ENCODE data around the gene SLC25A10.

SLC25A10 gene

GRCh38 chr17:81717049-81717765 lies 5.1 kb downstream of the SLC25A10 start:
- no peak overlapping the region for H3K4me3 ChIP-seq (ENCODE audit: low read length)
- no peak for TF ChIP-seq ZNF274 (IDR thresholded peaks at IDR 0.05; ENCODE audit: low read depth, low read length)

GRCh38 chr17:81717766-81718089 lies 5.6 kb downstream of the SLC25A10 start:
- no peak for TF ChIP-seq ZNF274 (IDR thresholded peaks at IDR 0.05; ENCODE audit: low read depth, low read length)
- H3K4me3 ChIP-seq (ENCODE audit: low read length) = no peak overlapping the region

- no peak overlapping the region for H3K4me3 ChIP-seq (ENCODE audit: low read length)
- no peak for TF ChIP-seq ZNF274 (IDR thresholded peaks at IDR 0.05; ENCODE audit: low read depth, low read length)
Measured at GRCh38 chr17:81719410-81720266, 7.6 kb downstream of the SLC25A10 start.

- no peak overlapping the region for H3K4me3 ChIP-seq (ENCODE audit: low read length)
- TF ChIP-seq ZNF274 (IDR thresholded peaks at IDR 0.05; ENCODE audit: low read depth, low read length) = no peak
Measured at GRCh38 chr17:81720267-81721071, 8.4 kb downstream of the SLC25A10 start.

- H3K4me3 ChIP-seq (ENCODE audit: low read length) = no peak overlapping the region
- no peak for TF ChIP-seq ZNF274 (IDR thresholded peaks at IDR 0.05; ENCODE audit: low read depth, low read length)
Measured at GRCh38 chr17:81722184-81723120, 10.4 kb downstream of the SLC25A10 start.

DNA sequence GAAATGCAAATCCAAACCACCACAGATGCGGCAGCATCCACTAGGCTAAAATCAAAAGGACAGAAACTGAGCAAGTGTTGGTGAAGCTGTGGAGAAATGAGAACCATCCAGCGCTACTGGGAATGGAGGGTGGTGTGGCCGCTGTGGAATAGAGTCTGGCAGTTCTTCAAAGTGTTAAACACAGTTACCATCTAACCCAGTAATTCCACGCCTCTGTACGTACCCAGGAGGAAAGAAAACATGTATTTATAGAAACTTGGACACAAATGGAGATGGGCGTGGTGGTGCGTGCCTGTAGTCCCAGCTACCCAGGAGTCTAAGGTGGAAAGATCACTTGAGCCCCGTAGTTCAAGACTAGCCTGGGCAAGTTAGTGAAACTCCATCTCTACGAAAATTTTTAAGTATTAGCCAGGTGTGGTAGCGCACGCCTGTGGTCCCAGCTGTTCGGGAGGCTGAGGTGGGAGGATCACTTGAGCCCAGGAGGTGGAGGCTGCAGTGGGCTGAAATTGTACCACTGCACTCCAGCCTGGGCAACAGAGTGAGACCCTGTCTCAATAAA lies 11.6 kb downstream of the SLC25A10 start:
- no peak for TF ChIP-seq ZNF274 (IDR thresholded peaks at IDR 0.05; ENCODE audit: low read depth, low read length)
- H3K4me3 ChIP-seq (ENCODE audit: low read length) = no peak overlapping the region

DNA sequence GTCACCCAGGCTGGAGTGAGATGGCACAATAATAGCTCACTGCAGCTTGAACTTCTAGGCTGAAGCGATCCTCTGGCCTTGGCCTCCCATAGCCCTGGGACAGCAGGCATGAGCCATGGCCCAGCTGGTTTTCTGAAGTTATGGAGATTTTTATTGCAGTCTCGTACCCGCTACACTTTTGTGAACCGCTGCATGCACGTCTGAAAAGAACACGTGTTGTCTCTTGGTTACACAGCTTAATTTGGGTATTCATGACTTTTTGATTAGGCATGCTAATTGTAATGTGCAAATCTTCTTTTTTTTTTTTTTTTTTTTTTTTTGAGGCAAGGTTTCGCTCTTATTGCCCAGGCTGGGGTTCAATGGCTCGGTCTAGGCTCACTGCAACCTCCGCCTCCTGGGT lies 13.4 kb downstream of the SLC25A10 start:
- no peak overlapping the region for H3K4me3 ChIP-seq (ENCODE audit: low read length)
- no peak for TF ChIP-seq ZNF274 (IDR thresholded peaks at IDR 0.05; ENCODE audit: low read depth, low read length)

DNA sequence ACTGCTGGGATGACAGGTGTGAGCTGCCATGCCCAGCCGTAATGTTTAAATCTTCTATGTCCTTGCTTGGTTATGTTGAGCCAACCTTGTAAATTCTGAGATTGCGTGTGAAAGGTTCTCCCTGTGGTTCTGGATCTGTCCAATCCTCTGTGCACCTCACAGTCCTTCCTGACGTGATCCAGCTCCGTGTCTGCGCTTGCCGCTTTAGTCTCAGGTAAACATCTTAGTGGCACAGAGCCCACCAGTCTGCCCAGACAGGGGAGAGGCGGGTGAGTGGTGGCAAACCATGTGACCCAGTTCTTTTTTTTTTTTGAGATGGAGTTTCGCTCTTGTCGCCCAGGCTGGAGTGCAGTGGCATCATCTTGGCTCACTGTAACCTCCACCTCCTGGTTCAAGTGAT lies 13.9 kb downstream of the SLC25A10 start:
- no peak overlapping the region for H3K4me3 ChIP-seq (ENCODE audit: low read length)
- TF ChIP-seq ZNF274 (IDR thresholded peaks at IDR 0.05; ENCODE audit: low read depth, low read length) = no peak

DNA sequence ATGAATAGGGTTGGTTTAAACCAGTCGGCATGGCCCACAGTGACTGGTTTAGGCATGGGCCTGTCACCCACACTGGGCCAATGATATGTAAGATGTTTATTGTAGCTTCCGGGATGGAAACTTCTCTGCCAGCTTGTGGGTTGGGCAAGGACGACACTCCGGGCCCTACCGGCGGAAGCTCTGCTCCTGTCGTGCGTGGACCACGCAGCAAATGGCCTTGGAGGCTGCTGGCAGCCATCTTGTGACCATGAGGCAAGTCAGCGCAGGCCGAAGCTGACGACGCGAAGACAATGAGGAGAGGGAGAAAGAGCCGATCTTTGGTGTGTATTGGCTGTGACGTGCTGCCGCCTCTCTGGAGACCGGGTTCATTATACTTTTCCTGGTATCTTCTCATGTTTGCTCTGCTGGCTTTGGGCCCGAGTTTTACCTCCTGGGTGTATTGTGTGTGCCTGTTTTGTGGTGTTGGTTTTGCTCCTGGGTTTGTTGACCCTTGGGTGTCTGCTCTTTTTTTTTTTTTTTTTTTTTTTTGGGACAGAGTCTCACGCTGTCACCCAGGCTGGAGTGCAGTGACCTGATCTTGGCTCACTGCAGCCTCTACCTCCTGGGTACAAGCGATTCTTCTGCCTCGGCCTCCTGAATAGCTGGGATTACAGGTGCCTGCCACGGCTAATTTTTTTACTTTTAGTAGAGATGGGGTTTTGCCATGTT lies 15.4 kb downstream of the SLC25A10 start:
- no peak for TF ChIP-seq ZNF274 (IDR thresholded peaks at IDR 0.05; ENCODE audit: low read depth, low read length)
- H3K4me3 ChIP-seq (ENCODE audit: low read length) = no peak overlapping the region

- no peak overlapping the region for H3K4me3 ChIP-seq (ENCODE audit: low read length)
- no peak for TF ChIP-seq ZNF274 (IDR thresholded peaks at IDR 0.05; ENCODE audit: low read depth, low read length)
Measured at GRCh38 chr17:81733507-81734404, 21.7 kb downstream of the SLC25A10 start.

GRCh38 chr17:81734405-81735263 lies 22.6 kb downstream of the SLC25A10 start:
- no peak for TF ChIP-seq ZNF274 (IDR thresholded peaks at IDR 0.05; ENCODE audit: low read depth, low read length)
- H3K4me3 ChIP-seq (ENCODE audit: low read length) = no peak overlapping the region

Data from GM08714 (cell line).